Measurements from ENCODE around the gene ERMAP. TPM values are rescaled to one million over a fixed set of nuclear protein-coding genes. Genes with fewer than 3 reads are reported as not detected.

The ERMAP gene
- total and polyA plus RNA-seq, 2 experiments from 2014 or later = 1.2 to 2.2 TPM

- no peak for TF ChIP-seq STAT1 (IDR thresholded peaks at IDR 0.05; ENCODE audit: unreplicated experiment)
Observed at GRCh38 chr1:42797414-42797813, 19.5 kb upstream of the ERMAP start (continued).

- Mint-ChIP-seq H3K4me1 (no peaks in the 10 kb centered on the region; the same call in 2 of the 3 replicates), H3K36me3 (ENCODE audit: low read depth) (no peaks in the 10 kb centered on the region), H3K27me3 (ENCODE audit: insufficient read depth, low read depth, poor library complexity) (peaks cover 2% of the 10 kb centered on the region), H3K4me3 (no peak overlapping the region), H3K9me3 (no peaks in the 10 kb centered on the region), H3K27ac (no peak overlapping the region)
- TF ChIP-seq NANOG (IDR thresholded peaks at IDR 0.05; ENCODE audit: borderline replicate concordance) (no peak), CTCF (conservative IDR thresholded peaks at IDR 0.05; ENCODE audit: low read depth in 2 of 2) (peak in 1 of 2 experiments; percentile 13; a peak in 1 of 4 replicates), JUNB (IDR thresholded peaks at IDR 0.05; ENCODE audit: unreplicated experiment) (no peak)
- no peaks in the 10 kb centered on the region for H3K79me2 ChIP-seq (replicated peaks; ENCODE audit: insufficient read depth)
- H2AFZ ChIP-seq = no peak overlapping the region
- no peaks in the 10 kb centered on the region for H3F3A ChIP-seq (replicated peaks; ENCODE audit: low read depth)
- no peak for DNase-seq (ENCODE audit: low spot score)
- H3K4me3 ChIP-seq = no peak overlapping the region
- H3K9me2 ChIP-seq (ENCODE audit: insufficient read depth) = no peaks in the 10 kb centered on the region
- H3K27me3 ChIP-seq (ENCODE audit: insufficient read depth) = no peaks in the 10 kb centered on the region
- H3K4me2 ChIP-seq = no peak overlapping the region
- no peaks in the 10 kb centered on the region for H4K20me1 ChIP-seq (replicated peaks; ENCODE audit: insufficient read depth)
- H3K36me3 ChIP-seq (ENCODE audit: insufficient read depth) = no peaks in the 10 kb centered on the region
- peak; percentile 53 for ATAC-seq
- H3K4me1 ChIP-seq (ENCODE audit: insufficient read depth) = no peaks in the 10 kb centered on the region
- no peak overlapping the region for H3K27ac ChIP-seq (ENCODE audit: low read depth)
Observed at GRCh38 chr1:42797979-42798378, 18.9 kb upstream of the ERMAP start.

DNA sequence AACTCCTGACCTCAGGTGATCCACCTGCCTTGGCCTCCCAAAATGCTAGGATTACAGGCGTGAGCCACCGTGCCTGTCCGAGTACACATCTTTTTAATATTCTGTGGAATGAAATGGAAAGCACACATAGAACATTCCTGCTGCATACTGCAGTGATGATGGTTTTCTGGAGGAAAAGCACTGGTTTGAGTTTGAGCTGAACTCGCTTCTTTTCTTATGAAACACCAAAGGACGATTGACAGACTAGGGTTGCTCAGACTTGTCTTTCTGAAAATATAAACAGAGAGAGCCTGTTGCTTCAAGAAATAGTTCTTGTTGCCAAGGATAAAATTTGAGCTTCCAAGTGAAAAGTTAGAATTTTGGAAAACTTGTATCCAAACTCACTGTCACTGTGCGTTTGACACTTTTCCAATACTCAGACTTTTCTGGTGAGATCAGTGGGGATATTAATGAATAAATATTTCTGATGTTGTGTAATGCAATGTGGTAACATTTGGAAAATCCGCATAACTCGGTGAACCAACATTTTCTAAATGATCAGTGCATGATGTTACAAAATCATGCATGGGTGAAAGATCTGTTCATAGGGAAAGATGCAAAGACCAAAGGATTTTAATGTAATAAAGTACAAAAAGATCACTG lies 15.0 kb upstream of the ERMAP start:
- Histone ChIP-seq H3K4me2 (no peak overlapping the region), H3K27me3 (ENCODE audit: insufficient read depth) (no peaks in the 10 kb centered on the region), H2AFZ (no peak overlapping the region), H4K20me1 (replicated peaks; ENCODE audit: insufficient read depth) (no peaks in the 10 kb centered on the region), H3K27ac (ENCODE audit: low read depth) (no peak overlapping the region), H3K9me2 (ENCODE audit: insufficient read depth) (no peaks in the 10 kb centered on the region), H3K79me2 (replicated peaks; ENCODE audit: insufficient read depth) (no peaks in the 10 kb centered on the region), H3K4me3 (no peak overlapping the region), H3F3A (replicated peaks; ENCODE audit: low read depth) (no peaks in the 10 kb centered on the region), H3K36me3 (ENCODE audit: insufficient read depth) (0 out of 2 replicates have a peak, but pooled peaks cover 11% of the 10 kb centered on the region), H3K4me1 (ENCODE audit: insufficient read depth) (no peaks in the 10 kb centered on the region)
- Mint-ChIP-seq H3K4me1 (no peaks in the 10 kb centered on the region; the same call in 2 of the 3 replicates), H3K27me3 (ENCODE audit: insufficient read depth, low read depth, poor library complexity) (no peaks in the 10 kb centered on the region), H3K36me3 (ENCODE audit: low read depth) (peaks cover 27% of the 10 kb centered on the region), H3K9me3 (peaks cover 21% of the 10 kb centered on the region; the same call in 2 of the 3 replicates), H3K4me3 (no peak overlapping the region), H3K27ac (no peak overlapping the region)
- no peak for ATAC-seq
- TF ChIP-seq STAT1 (IDR thresholded peaks at IDR 0.05; ENCODE audit: unreplicated experiment) (no peak), NANOG (IDR thresholded peaks at IDR 0.05; ENCODE audit: borderline replicate concordance) (no peak), JUNB (IDR thresholded peaks at IDR 0.05; ENCODE audit: unreplicated experiment) (no peak)
- DNase-seq (ENCODE audit: low spot score) = no peak

DNA sequence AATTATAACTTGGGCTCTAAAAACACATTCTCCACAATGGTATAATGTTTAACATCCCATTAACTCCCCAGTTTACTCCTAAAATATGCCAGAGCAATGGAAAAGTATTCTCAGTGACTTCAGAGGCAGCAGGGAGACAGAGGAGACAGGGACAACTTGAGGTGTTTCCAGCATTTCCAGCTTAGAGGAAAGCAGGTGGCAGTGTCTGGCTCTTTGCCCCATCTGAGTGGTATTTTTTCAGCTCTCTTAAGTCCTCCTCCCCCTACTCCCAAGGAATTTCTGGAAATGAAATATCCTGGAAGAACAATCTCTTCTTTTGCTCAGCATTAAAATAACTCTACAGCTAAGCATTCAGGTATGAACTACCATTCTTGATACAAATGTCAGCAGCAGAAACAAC lies 10.8 kb upstream of the ERMAP start:
- Histone ChIP-seq H3K27ac (ENCODE audit: low read depth) (no peak overlapping the region), H3K9me2 (ENCODE audit: insufficient read depth) (no peaks in the 10 kb centered on the region), H3K36me3 (ENCODE audit: insufficient read depth) (0 out of 2 replicates have a peak, but pooled peaks cover 11% of the 10 kb centered on the region), H3K4me1 (ENCODE audit: insufficient read depth) (no peaks in the 10 kb centered on the region), H3K4me2 (no peak overlapping the region), H3F3A (replicated peaks; ENCODE audit: low read depth) (no peaks in the 10 kb centered on the region), H3K27me3 (ENCODE audit: insufficient read depth) (no peaks in the 10 kb centered on the region), H3K79me2 (replicated peaks; ENCODE audit: insufficient read depth) (no peaks in the 10 kb centered on the region), H2AFZ (no peak overlapping the region), H3K4me3 (no peak overlapping the region), H4K20me1 (replicated peaks; ENCODE audit: insufficient read depth) (no peaks in the 10 kb centered on the region)
- Mint-ChIP-seq H3K36me3 (ENCODE audit: low read depth) (peaks cover 27% of the 10 kb centered on the region), H3K9me3 (peaks cover 21% of the 10 kb centered on the region; the same call in 2 of the 3 replicates), H3K27ac (no peak overlapping the region), H3K27me3 (ENCODE audit: insufficient read depth, low read depth, poor library complexity) (peaks cover 2% of the 10 kb centered on the region), H3K4me1 (no peaks in the 10 kb centered on the region), H3K4me3 (no peak overlapping the region)
- DNase-seq (ENCODE audit: low spot score) = no peak
- no peak for ATAC-seq
- no peak for TF ChIP-seq ZNF114 (CRISPR knock-in tag; IDR thresholded peaks at IDR 0.05)
- no peak for TF ChIP-seq POLR2AphosphoS5 (IDR thresholded peaks at IDR 0.05; ENCODE audit: low read depth)

All from GM23338 (cell line).